PC-3 (cell line): Measurements from ENCODE around the gene CBFA2T2.

Experiments
- EZH2 ChIP-seq: fragments of 300-600 bp; sonication (generic); IDR thresholded peaks from one replicate; pipeline ENCODE4 v1.6.1; 2017; ENCODE audit warnings: antibody characterized with exemption, mild to moderate bottlenecking, low read length; ENCODE audit not compliant: unreplicated experiment
- EZH2phosphoT487 ChIP-seq: fragments of 300-600 bp; sonication (generic); IDR thresholded peaks from 2 replicates; pipeline ENCODE4 v1.6.1; 2018; ENCODE audit warnings: mild to moderate bottlenecking, antibody characterized with exemption, low read length, borderline replicate concordance
- TF ChIP-seq, protein P1 (sequence below): fragments of 300-600 bp; sonication (generic); conservative IDR thresholded peaks from 2 replicates; pipeline ENCODE4 v1.5.1; 2017; ENCODE audit warnings: antibody characterized with exemption, low read depth, mild to moderate bottlenecking, low read length

DNA sequence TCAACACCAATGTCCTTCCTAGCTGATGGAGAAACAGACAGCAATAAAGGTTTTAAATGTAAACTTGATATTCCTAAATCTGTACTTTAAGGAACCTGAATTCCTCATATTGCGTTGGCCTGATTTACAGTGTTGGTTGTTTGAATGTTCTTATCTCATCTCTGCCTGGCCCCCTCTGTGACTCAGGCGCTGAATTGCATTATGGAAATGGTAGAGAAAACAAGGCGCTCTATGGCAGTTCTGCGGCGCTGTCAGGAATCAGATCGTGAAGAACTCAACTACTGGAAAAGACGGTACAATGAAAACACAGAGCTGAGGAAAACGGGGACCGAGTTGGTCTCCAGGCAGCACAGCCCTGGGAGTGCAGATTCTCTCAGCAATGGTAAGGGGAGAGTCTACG is 139.6 kb downstream of the CBFA2T2 start:
- TF ChIP-seq, protein P1, sequence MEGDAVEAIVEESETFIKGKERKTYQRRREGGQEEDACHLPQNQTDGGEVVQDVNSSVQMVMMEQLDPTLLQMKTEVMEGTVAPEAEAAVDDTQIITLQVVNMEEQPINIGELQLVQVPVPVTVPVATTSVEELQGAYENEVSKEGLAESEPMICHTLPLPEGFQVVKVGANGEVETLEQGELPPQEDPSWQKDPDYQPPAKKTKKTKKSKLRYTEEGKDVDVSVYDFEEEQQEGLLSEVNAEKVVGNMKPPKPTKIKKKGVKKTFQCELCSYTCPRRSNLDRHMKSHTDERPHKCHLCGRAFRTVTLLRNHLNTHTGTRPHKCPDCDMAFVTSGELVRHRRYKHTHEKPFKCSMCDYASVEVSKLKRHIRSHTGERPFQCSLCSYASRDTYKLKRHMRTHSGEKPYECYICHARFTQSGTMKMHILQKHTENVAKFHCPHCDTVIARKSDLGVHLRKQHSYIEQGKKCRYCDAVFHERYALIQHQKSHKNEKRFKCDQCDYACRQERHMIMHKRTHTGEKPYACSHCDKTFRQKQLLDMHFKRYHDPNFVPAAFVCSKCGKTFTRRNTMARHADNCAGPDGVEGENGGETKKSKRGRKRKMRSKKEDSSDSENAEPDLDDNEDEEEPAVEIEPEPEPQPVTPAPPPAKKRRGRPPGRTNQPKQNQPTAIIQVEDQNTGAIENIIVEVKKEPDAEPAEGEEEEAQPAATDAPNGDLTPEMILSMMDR, result no peak
- TF ChIP-seq EZH2 (no peak), EZH2phosphoT487 (no peak)
